Endodermal cell (in vitro differentiated cells): ENCODE measurements around the gene OPCML. TPM values are rescaled to one million over a fixed set of nuclear protein-coding genes. Genes with fewer than 3 reads are reported as not detected.

Experiments
- DNase-seq: peaks from one replicate; pipeline ENCODE4 v3.0.0-alpha.2; 2017
- H3K27ac ChIP-seq: 2 replicates; pipeline ENCODE4 v1.5.1; 2013; ENCODE audit warnings: mild to moderate bottlenecking, low read depth, low read length, moderate library complexity
- H3K27me3 ChIP-seq: 2 replicates; pipeline ENCODE4 v1.6.1; 2013; ENCODE audit warnings: mild to moderate bottlenecking, low read length, moderate library complexity; ENCODE audit not compliant: insufficient read depth, control insufficient read depth, poor library complexity, severe bottlenecking
- H3K36me3 ChIP-seq: 2 replicates; pipeline ENCODE4 v1.7.0; 2013; ENCODE audit warnings: mild to moderate bottlenecking, low read length, moderate library complexity; ENCODE audit not compliant: control insufficient read depth, insufficient read depth
- H3K4me1 ChIP-seq: one replicate; pipeline ENCODE4 v1.7.0; 2013; ENCODE audit warnings: low read length; ENCODE audit not compliant: control insufficient read depth, insufficient read depth
- H3K4me3 ChIP-seq: 2 replicates; pipeline ENCODE4 v1.5.1; 2013; ENCODE audit warnings: mild to moderate bottlenecking, low read length, moderate library complexity
- H3K9ac ChIP-seq: 2 replicates; pipeline ENCODE4 v1.6.1; 2013; ENCODE audit warnings: mild to moderate bottlenecking, low read length, moderate library complexity; ENCODE audit not compliant: poor library complexity, severe bottlenecking; ENCODE audit errors: extremely low read depth
- H3K9me3 ChIP-seq: 2 replicates; pipeline ENCODE4 v1.6.1; 2013; ENCODE audit warnings: mild to moderate bottlenecking, low read length, moderate library complexity; ENCODE audit not compliant: control insufficient read depth
- H3K27ac Mint-ChIP-seq: 2 replicates; pipeline ENCODE4 v1.8.0; 2020; ENCODE audit warnings: mixed read lengths
- H3K27me3 Mint-ChIP-seq: 2 replicates; pipeline ENCODE4 v1.8.0; 2021; ENCODE audit warnings: mild to moderate bottlenecking, mixed read lengths; ENCODE audit not compliant: insufficient read depth
- H3K36me3 Mint-ChIP-seq: 2 replicates; pipeline ENCODE4 v1.8.0; 2020; ENCODE audit warnings: low read depth, mixed read lengths
- H3K4me1 Mint-ChIP-seq: 2 replicates; pipeline ENCODE4 v1.8.0; 2020; ENCODE audit warnings: mixed read lengths
- H3K4me3 Mint-ChIP-seq: 2 replicates; pipeline ENCODE4 v1.8.0; 2020; ENCODE audit warnings: mild to moderate bottlenecking, moderate library complexity, mixed read lengths
- H3K9me3 Mint-ChIP-seq: 2 replicates; pipeline ENCODE4 v1.8.0; 2020; ENCODE audit warnings: mild to moderate bottlenecking, mixed read lengths
- CTCF ChIP-seq: fragments of 200-600 bp; sonication (generic); conservative IDR thresholded peaks from 2 replicates; pipeline ENCODE4 v1.5.0; 2021; ENCODE audit warnings: antibody characterized with exemption, mild to moderate bottlenecking
- WGBS, 2 experiments: methylation state at CpG; one replicate each; pipeline versions ENCODE4 v1.1.5 to v1.1.7; 2013; ENCODE audit warnings: missing lambda C conversion rate in 2 of 2, mixed read lengths in 1 of 2; ENCODE audit not compliant: insufficient coverage in 1 of 2, insufficient read length in 1 of 2; 5-methylcytosine and 5-hydroxymethylcytosine counted together
- total RNA-seq, 2 donors: library from RNA; stranded (reverse); fragmentation: NEBNext Ultra II Directional in 1 of 2; extraction: Animal tissue kit (Norgen Biotek cat#: 25700) in 1 of 2; gene quantifications; 2 replicates in 1 of 2; 3 replicates in 1 of 2; pipeline ENCODE4 v1.2.1, GENCODE V29; 2021

OPCML gene
- total RNA-seq, 2 donors from 2014 or later = 0.49 to 0.86 TPM

GRCh38 chr11:133476570-133477250 lies 55.6 kb downstream of the OPCML start:
- DNase-seq = peak; percentile 65
- Mint-ChIP-seq H3K9me3 (no peaks in the 10 kb centered on the region), H3K27me3 (peaks cover 5% of the 10 kb centered on the region), H3K27ac (no peak overlapping the region), H3K4me3 (no peak overlapping the region), H3K36me3 (no peaks in the 10 kb centered on the region), H3K4me1 (peaks cover 4% of the 10 kb centered on the region)
- Histone ChIP-seq H3K9ac (no peak overlapping the region), H3K27ac (no peak overlapping the region), H3K4me3 (no peak overlapping the region), H3K4me1 (no peaks in the 10 kb centered on the region), H3K36me3 (no peaks in the 10 kb centered on the region), H3K27me3 (no peaks in the 10 kb centered on the region), H3K9me3 (no peaks in the 10 kb centered on the region)
- peak; percentile 71 for TF ChIP-seq CTCF
- WGBS, 2 experiments = 80 to 96% methylated on average over 5 to 11 of the region's 11 CpGs

DNA sequence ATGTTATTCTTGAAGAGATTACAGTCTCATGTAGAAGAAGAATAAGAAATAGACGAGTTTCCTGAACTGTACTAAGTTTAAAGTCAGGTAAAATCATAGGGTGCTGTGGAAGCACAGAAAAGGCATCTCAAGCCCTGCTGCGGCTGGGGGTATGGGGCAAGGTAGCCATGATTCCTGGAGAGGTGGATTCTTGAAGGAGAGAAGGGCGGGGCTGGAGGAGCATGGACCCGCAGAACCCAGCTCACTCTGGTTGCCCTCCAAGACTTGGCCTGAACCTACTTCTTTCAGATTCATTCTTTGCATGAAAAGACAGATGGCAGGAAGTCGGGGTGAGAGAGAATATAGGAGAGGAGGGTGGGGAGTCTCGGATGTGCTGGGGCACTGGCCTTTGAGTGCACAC lies 57.8 kb downstream of the OPCML start:
- no peaks in the 10 kb centered on the region for H3K36me3 Mint-ChIP-seq
- Histone ChIP-seq H3K36me3 (no peaks in the 10 kb centered on the region), H3K4me1 (no peaks in the 10 kb centered on the region), H3K27me3 (no peaks in the 10 kb centered on the region), H3K4me3 (no peak overlapping the region), H3K27ac (no peak overlapping the region), H3K9me3 (no peaks in the 10 kb centered on the region), H3K9ac (no peak overlapping the region)
- H3K4me3 Mint-ChIP-seq = no peak overlapping the region
- WGBS, 2 experiments = 87 to 91% methylated on average over 4 to 6 of the region's 6 CpGs
- peaks cover 4% of the 10 kb centered on the region for H3K27me3 Mint-ChIP-seq
- peaks cover 8% of the 10 kb centered on the region for H3K4me1 Mint-ChIP-seq
- H3K9me3 Mint-ChIP-seq = no peaks in the 10 kb centered on the region
- H3K27ac Mint-ChIP-seq = no peak overlapping the region
- no peak for TF ChIP-seq CTCF
- DNase-seq = no peak

DNA sequence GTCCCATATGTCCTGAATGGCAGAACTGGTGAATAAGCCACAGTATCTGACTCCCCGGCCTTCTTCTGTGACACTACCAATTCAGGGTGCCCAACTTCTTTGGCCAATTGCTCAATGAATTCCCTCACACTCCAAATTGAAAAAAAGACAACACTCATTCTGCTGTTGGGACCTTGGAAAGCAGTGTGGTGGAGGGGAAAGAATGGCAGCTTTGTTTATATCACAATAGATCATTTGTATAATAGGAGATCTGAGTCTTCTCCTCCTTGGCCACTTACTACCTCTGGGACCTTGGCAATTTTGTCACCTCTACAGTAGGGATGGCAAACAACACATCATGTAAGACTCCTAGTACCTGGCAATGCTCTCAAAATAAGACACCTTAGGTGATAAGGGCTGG lies 64.6 kb downstream of the OPCML start:
- no peaks in the 10 kb centered on the region for H3K36me3 Mint-ChIP-seq
- Histone ChIP-seq H3K27ac (no peak overlapping the region), H3K4me1 (no peaks in the 10 kb centered on the region), H3K9me3 (no peaks in the 10 kb centered on the region), H3K4me3 (no peak overlapping the region), H3K27me3 (no peaks in the 10 kb centered on the region), H3K36me3 (no peaks in the 10 kb centered on the region), H3K9ac (no peak overlapping the region)
- no peak for DNase-seq
- H3K4me1 Mint-ChIP-seq = peaks cover 6% of the 10 kb centered on the region
- no peak for TF ChIP-seq CTCF
- no peaks in the 10 kb centered on the region for H3K9me3 Mint-ChIP-seq
- H3K27ac Mint-ChIP-seq = no peak overlapping the region
- 75 to 100% methylated on average over 1 of the region's 1 CpG for WGBS, 2 experiments
- H3K4me3 Mint-ChIP-seq = no peak overlapping the region
- H3K27me3 Mint-ChIP-seq = no peaks in the 10 kb centered on the region
